OCI-M2 (cell line): ENCODE results near the gene HOXB4.

ENCODE experiments used
- DNase-seq: peaks from one replicate; lab custom pipeline; 2025; ENCODE audit not compliant: unreplicated experiment; lab: John Stamatoyannopoulos, UW

Gene HOXB4

DNA sequence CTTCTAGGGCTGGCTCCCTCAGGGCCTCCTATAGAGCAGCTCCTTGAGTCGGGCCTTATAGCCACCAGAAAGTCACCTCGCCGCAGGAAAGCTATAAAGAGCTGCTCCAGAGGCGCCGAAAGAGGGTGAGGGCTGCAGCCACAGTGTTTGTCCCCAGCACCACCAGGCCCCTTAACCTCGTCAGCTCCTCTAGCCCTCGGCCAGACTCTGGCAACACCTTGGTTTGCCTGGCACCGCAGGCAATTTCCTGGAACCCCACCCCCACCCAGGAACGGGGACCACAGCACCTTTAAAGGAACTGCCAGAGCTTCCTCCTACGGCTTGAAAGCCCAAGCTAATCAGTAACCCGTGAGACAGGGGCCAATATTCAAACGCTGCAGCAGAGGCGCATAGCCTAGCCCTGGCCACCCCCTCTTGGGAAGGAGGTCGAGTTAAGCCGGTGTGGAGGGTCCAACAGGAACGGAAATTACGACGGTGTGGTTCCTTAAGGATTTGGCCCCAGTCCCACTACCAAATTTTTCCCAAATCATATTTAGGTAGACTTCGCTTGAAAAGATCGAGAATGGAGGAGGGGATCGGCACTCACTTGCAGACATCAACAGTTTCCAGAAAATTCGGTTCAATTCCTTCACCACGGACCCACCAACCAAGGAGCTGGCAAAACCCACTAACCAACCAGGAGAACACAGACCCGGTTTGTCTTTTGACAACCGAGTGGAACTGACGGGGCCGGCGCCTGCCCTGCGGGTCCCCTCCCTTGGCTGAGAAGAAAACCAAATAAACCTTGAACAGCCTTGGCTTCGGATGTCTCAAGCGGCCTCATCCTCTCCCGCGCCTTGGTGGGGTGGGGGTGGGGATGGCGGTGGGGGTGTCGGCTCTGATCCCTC lies 23.6 kb upstream of the HOXB4 start:
- no peak for DNase-seq

- no peak for DNase-seq
Measured at GRCh38 chr17:48601207-48601538, 23.0 kb upstream of the HOXB4 start.

GRCh38 chr17:48600244-48601098 lies 22.3 kb upstream of the HOXB4 start:
- no peak for DNase-seq

DNA sequence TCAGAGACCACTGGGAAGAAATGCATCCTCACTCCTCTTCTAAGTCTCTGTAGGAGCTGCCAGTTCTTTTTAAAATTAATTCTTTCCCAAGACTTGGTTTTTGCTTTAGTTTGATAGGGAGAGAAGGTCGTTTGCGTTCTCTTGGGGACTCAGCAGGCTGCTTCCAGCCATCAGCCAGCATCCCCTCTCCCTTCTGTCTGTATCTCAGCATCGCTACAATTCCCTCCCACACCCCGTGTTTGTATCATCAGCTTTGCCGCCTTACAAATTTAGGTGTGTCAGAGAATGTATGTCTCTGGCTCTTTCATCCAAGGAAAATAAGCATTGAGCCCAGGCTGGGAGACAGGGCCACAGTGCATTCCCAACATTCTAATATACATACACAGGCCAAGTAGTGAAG lies 21.2 kb upstream of the HOXB4 start:
- DNase-seq, result no peak

DNA sequence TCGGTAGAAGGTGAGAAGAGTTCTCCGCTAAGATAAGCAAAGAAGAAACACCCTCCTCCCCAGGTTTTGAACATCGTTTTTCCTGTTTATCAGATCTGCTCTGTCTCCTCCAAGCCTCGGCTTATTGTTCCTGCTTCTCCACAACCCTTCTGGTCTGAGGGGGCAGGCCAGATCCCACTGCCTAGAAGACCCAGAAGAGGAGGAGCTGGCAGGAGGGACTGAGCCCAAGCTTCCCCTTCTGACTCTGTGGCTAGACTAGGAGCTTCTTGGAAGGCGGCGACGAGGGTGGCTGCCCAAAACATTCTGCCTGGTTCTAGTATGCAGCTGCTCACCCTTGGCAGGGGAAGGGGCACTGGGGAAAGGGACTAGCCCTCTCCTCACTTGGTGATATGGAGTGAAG lies 20.6 kb upstream of the HOXB4 start:
- DNase-seq, result no peak

- DNase-seq, result no peak
Measured at GRCh38 chr17:48597778-48598631, 19.9 kb upstream of the HOXB4 start.

- no peak for DNase-seq
Measured at GRCh38 chr17:48597528-48597777, 19.3 kb upstream of the HOXB4 start.

- DNase-seq, result no peak
Measured at GRCh38 chr17:48596735-48597527, 18.8 kb upstream of the HOXB4 start.

DNA sequence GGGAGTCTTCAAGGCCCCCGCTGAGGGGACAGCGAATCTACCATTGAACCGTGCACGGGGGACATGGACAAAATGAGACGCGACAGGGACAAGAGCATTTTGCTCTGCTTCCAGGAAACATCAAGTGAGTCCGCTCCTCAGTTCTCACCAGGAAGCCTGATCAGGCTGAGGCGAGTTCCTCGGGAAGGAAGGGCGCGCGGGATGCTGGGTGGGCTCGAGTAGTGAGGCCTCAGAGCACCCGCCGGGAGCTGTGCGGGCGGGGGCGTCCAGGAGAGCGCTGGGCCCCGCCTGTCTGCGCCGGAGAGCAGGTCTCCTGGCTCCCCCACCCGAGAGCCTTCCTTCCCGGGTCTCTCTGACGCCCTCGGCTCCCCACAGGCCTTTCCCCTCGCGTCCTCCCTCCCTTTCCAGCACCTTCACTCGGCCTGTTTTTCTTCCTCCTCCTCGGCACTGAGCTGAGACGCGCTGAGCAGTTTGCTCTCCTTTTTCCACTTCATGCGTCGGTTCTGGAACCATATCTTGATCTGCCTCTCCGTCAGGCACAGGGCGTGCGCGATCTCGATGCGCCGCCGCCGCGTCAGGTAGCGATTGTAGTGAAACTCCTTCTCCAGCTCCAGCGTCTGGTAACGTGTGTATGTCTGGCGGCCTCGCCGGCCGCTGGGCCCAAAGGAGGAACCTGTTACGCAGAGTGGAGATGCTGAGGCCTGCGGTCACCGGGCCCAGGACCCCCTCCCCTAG lies 18.0 kb upstream of the HOXB4 start:
- no peak for DNase-seq

- no peak for DNase-seq
Measured at GRCh38 chr17:48595278-48595999, 17.3 kb upstream of the HOXB4 start.

GRCh38 chr17:48594538-48595277 lies 16.6 kb upstream of the HOXB4 start:
- no peak for DNase-seq

DNA sequence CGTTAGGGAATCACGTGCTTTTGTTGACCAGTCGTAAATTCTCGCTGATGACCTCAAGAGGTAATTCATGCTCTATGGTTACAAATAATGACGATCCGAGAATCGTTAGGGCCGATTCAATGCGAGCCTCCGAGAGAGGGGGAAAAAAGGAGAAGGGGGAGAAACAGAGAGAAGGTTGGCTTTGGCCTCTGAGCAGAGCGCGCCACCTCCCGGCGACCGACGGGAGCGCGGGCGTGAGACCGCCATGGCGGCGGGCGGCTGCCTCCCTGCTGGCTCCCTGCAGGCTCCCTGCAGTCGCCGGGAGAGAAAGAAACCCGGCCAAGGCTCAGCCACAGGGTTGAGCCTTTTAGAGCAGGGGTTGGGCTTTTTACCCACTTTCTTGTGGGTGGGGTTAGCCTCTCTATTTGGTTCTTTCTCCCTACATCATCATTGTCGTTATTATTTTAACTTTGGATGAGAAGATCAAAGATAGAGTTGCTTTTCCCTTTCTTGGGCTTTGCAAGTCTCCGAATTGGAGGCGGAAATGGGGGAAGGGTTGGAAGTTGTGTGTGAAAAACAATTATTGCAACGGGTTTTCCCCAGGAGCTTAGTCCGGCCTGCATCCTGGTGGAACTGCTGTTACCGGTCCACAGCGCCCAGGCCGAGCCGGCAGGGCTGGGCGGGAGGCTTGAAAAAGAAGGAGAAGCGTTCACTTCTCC lies 15.8 kb upstream of the HOXB4 start:
- peak; percentile 47 for DNase-seq

DNA sequence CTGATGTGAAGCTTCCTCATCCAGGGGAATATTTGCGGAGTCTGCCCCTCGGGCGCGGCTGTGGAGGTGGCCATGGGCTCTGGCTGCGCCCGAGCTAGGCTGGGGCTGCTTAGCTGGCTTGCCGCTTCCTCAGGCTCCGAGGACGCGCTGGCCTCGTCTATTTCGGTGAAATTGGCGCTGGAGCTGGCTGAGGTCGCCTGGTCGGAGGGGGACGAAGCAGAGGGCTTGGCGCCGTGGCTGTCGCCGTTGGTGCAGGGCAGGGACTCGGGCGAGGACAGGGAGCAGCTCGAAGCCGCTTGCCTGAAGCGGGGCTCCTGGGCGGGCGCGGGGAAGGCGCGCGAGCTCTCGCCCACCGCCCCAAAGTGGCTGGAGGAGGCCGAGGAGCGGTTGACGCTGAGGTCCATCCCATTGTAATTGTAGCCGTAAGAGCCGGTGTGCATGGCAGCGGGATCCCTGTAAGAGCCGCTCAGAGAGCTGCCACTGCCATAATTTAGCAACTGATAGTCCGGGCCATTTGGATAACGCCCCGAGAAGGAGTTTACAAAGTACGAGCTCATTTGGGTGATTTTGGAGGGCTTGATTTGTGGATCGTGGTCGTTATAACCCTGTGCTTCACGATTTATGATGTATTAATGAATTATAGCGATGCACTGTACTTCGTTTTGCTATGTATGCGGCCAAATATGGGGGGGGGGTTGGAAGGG lies 15.1 kb upstream of the HOXB4 start, which contains the start of gene HOXB5:
Gene HOXB5, minus strand, starts transcription at position 654 of the 704 bp plus-strand sequence. Its CDS starts 97 bp downstream, at position 557.
- DNase-seq, result no peak

DNA sequence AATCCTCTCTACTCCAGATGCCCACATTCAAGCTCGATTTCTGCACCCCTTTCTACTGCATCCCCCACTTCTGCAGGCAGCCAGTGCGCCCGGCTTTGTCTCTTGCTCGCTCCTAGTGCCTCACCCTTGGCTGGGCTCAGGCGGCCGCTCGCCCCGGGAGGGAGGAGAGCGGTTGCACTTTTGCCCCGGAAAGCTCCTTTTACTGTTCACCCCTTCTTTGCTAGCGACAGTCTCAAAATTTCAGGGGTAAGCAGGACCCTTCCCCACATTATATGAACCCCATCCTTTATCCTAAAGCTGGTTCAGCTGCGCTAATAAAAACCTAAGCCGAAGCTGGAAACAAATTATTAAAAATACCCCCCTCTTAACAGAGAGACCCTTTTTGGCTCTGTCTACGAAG lies 14.4 kb upstream of the HOXB4 start:
- DNase-seq, result no peak

DNA sequence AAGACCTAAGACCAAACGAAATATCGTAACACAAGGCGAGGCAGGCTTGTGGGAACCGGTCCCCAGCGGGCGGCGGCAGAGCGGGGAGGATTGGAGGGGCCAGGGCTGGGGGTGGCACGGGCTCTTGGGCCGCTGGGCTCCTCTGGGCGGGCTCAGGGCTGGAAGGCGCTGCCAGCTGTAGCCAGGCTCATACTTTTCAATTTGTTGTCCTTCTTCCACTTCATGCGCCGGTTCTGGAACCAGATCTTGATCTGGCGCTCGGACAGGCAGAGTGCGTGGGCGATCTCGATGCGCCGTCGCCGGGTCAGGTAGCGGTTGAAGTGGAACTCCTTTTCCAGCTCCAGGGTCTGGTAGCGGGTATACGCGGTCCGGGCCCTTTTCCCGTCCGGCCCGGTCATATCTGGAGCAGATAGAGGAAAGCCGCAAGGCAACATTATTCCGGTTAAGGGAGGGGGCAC lies 13.9 kb upstream of the HOXB4 start:
- no peak for DNase-seq

DNA sequence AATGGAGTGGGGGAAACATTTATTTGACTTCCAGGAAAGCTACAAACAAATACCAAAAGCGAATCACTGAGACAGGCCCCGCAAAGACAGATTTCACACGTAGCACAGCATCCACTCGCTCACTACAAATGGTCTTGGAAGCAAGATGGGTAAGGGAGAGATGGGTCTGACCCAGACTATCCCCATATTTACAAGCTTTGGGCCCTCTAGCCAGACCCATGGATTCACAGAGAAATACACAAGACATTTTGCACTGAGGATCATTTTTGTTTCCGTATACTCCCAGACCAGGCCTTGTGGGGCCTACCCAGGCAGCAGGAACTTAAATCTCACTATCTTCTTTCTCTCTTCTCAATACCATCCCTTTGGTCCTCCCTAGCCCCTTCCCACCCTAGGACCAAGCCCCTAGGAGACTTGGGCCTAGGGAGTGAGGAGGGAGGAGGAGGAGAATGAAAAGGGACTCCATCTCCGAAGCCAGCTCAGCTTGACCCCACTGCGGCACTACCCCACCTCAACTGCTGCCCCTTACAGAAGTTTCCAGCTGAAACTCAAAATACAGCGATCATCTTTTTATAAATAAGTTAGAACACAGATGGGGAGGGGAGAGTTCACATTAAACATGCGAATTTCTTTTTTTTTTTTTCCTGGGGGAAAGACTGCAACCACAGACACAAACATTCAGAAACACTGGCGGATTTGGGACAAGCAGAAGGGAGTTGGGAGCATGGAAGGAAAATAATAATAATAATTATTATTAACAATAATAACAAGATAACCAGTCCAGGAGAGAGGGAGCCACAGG lies 13.3 kb upstream of the HOXB4 start:
- DNase-seq, result no peak
